Skeletal muscle satellite cell (primary cell): Measurements from ENCODE around the gene POLR2B.

Source experiments
- H3K27me3 ChIP-seq: 2 replicates; pipeline ENCODE4 v1.7.0; 2013; ENCODE audit warnings: low read length; ENCODE audit not compliant: control insufficient read depth, insufficient read depth
- H3K36me3 ChIP-seq: 2 replicates; pipeline ENCODE4 v1.7.0; 2013; ENCODE audit warnings: mild to moderate bottlenecking, control low read depth, low read length; ENCODE audit not compliant: insufficient read depth
- H3K4me1 ChIP-seq: 2 replicates; pipeline ENCODE4 v1.7.0; 2013; ENCODE audit warnings: low read length; ENCODE audit not compliant: control insufficient read depth, insufficient read depth
- H3K4me2 ChIP-seq: 2 replicates; pipeline ENCODE4 v1.7.0; 2013; ENCODE audit warnings: mild to moderate bottlenecking, low read length
- H3K4me3 ChIP-seq: 2 replicates; pipeline ENCODE4 v1.7.0; 2013; ENCODE audit warnings: low read length
- H3K9ac ChIP-seq: 2 replicates; pipeline ENCODE4 v1.7.0; 2013; ENCODE audit warnings: mild to moderate bottlenecking, low read depth, low read length, moderate library complexity
- H3K9me3 ChIP-seq: replicated peaks from 2 replicates; pipeline ENCODE4 v1.7.0; 2013; ENCODE audit warnings: mild to moderate bottlenecking, control low read depth, low read length

POLR2B gene

GRCh38 chr4:56961107-56961500 is 17.6 kb upstream of the POLR2B start:
- Histone ChIP-seq H3K27me3 (no peaks in the 10 kb centered on the region), H3K9me3 (no peaks in the 10 kb centered on the region), H3K4me3 (no peak overlapping the region), H3K4me1 (peaks cover 18% of the 10 kb centered on the region), H3K36me3 (peaks cover 13% of the 10 kb centered on the region), H3K9ac (no peak overlapping the region), H3K4me2 (no peak overlapping the region)

GRCh38 chr4:56971383-56971782 is 7.3 kb upstream of the POLR2B start:
- H3K27me3 ChIP-seq, result no peaks in the 10 kb centered on the region
- peaks cover 4% of the 10 kb centered on the region for H3K4me1 ChIP-seq
- no peak overlapping the region for H3K4me3 ChIP-seq
- no peak overlapping the region for H3K9ac ChIP-seq
- H3K36me3 ChIP-seq, result peaks cover 54% of the 10 kb centered on the region
- H3K4me2 ChIP-seq, result no peak overlapping the region
- peaks cover 8% of the 10 kb centered on the region for H3K9me3 ChIP-seq

GRCh38 chr4:56972389-56972788 is 6.3 kb upstream of the POLR2B start:
- Histone ChIP-seq H3K9me3 (peaks cover 8% of the 10 kb centered on the region), H3K36me3 (peaks cover 48% of the 10 kb centered on the region), H3K27me3 (no peaks in the 10 kb centered on the region), H3K4me1 (peaks cover 4% of the 10 kb centered on the region), H3K9ac (no peak overlapping the region), H3K4me2 (no peak overlapping the region), H3K4me3 (no peak overlapping the region)

GRCh38 chr4:56972809-56973208 is 5.9 kb upstream of the POLR2B start:
- Histone ChIP-seq H3K36me3 (peaks cover 45% of the 10 kb centered on the region), H3K4me1 (peaks cover 4% of the 10 kb centered on the region)

GRCh38 chr4:56973336-56973735 is 5.4 kb upstream of the POLR2B start:
- H3K9ac ChIP-seq, result no peak overlapping the region
- H3K27me3 ChIP-seq, result no peaks in the 10 kb centered on the region
- H3K36me3 ChIP-seq, result peaks cover 45% of the 10 kb centered on the region
- no peak overlapping the region for H3K4me2 ChIP-seq
- H3K4me3 ChIP-seq, result no peak overlapping the region
- peaks cover 8% of the 10 kb centered on the region for H3K9me3 ChIP-seq
- H3K4me1 ChIP-seq, result peaks cover 4% of the 10 kb centered on the region

More at GRCh38 chr4:56972809-56973208, 5.9 kb upstream of the POLR2B start:
- Histone ChIP-seq H3K27me3 (no peaks in the 10 kb centered on the region), H3K4me2 (no peak overlapping the region), H3K9me3 (peaks cover 8% of the 10 kb centered on the region), H3K4me3 (no peak overlapping the region), H3K9ac (no peak overlapping the region)

- Histone ChIP-seq H3K36me3 (peaks cover 26% of the 10 kb centered on the region), H3K9ac (peak overlapping the region; percentile 95), H3K4me1 (peaks cover 15% of the 10 kb centered on the region), H3K9me3 (peaks cover 8% of the 10 kb centered on the region), H3K4me2 (peak overlapping the region; percentile 100), H3K4me3 (peak overlapping the region; percentile 98), H3K27me3 (no peaks in the 10 kb centered on the region)
These were observed 2.3 kb upstream of the POLR2B start for GRCh38 chr4:56976283-56976836.

- Histone ChIP-seq H3K4me1 (peaks cover 16% of the 10 kb centered on the region), H3K4me2 (peak overlapping the region; percentile 100)
These were observed 1.8 kb upstream of the POLR2B start for GRCh38 chr4:56976837-56977320.

GRCh38 chr4:56977321-56978012 is 1.2 kb upstream of the POLR2B start, which contains the start of gene NOA1:
Gene NOA1, minus strand, starts transcription at chr4:56977606. Its CDS starts 21 bp downstream, at chr4:56977585.
- peaks cover 19% of the 10 kb centered on the region for H3K36me3 ChIP-seq
- H3K27me3 ChIP-seq, result no peaks in the 10 kb centered on the region
- H3K4me1 ChIP-seq, result peaks cover 16% of the 10 kb centered on the region
- peaks cover 8% of the 10 kb centered on the region for H3K9me3 ChIP-seq
- H3K4me2 ChIP-seq, result peak within 1 kb of the TSS; percentile 100
- peak within 1 kb of the TSS; percentile 95 for H3K9ac ChIP-seq
- H3K4me3 ChIP-seq, result peak within 1 kb of the TSS; percentile 98

More at GRCh38 chr4:56976837-56977320, 1.8 kb upstream of the POLR2B start:
- Histone ChIP-seq H3K27me3 (no peaks in the 10 kb centered on the region), H3K9me3 (peaks cover 8% of the 10 kb centered on the region), H3K9ac (peak overlapping the region; percentile 95), H3K4me3 (peak overlapping the region; percentile 98), H3K36me3 (peaks cover 22% of the 10 kb centered on the region)

GRCh38 chr4:56979421-56980072 is 851 bp downstream of the POLR2B start:
- no peaks in the 10 kb centered on the region for H3K27me3 ChIP-seq
- peak overlapping the region; percentile 98 for H3K4me3 ChIP-seq
- peaks cover 16% of the 10 kb centered on the region for H3K4me1 ChIP-seq
- H3K9ac ChIP-seq, result peak overlapping the region; percentile 95
- H3K4me2 ChIP-seq, result peak overlapping the region; percentile 100
- H3K9me3 ChIP-seq, result no peaks in the 10 kb centered on the region
- H3K36me3 ChIP-seq, result peaks cover 3% of the 10 kb centered on the region

GRCh38 chr4:56981795-56982201 is 3.1 kb downstream of the POLR2B start:
- Histone ChIP-seq H3K4me1 (peaks cover 12% of the 10 kb centered on the region), H3K9me3 (no peaks in the 10 kb centered on the region), H3K36me3 (peaks cover 18% of the 10 kb centered on the region), H3K4me3 (no peak overlapping the region), H3K27me3 (no peaks in the 10 kb centered on the region), H3K4me2 (peak overlapping the region; percentile 100), H3K9ac (no peak overlapping the region)

GRCh38 chr4:56986192-56986591 is 7.5 kb downstream of the POLR2B start:
- no peak overlapping the region for H3K4me3 ChIP-seq
- peaks cover 50% of the 10 kb centered on the region for H3K36me3 ChIP-seq
- H3K4me1 ChIP-seq, result peaks cover 12% of the 10 kb centered on the region
- no peaks in the 10 kb centered on the region for H3K9me3 ChIP-seq
- no peak overlapping the region for H3K9ac ChIP-seq
- H3K4me2 ChIP-seq, result no peak overlapping the region
- H3K27me3 ChIP-seq, result no peaks in the 10 kb centered on the region
